Activated T-cell treated with anti-CD3 and anti-CD28 coated beads, Interleukin-2, amount 50 U/mL, for 48 hours (primary cell): ENCODE results near the gene GABRR1.

Experiments used
- DNase-seq, 2 experiments: peaks; one replicate each; pipeline ENCODE4 v3.0.0-alpha.2; 2020

GABRR1 gene

DNA sequence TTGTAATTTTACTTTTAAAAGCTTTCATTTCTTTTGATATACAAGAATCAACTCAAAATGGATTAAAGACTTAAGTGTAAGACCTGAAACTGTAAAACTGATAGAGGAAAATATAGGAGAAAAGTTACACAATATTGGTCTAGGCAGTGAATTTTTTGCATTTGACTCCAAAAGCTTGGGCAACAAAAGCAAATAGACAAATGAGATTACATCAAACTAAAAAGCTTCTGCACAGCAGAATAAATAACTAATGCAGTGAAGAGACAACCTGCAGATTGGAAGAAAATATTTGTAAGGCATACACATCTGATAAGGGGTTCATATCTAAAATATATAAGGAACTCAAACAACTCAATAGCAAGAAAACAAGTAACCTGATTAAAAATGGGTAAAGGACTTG is 3.0 kb downstream of the GABRR1 start:
- no peak for DNase-seq

DNA sequence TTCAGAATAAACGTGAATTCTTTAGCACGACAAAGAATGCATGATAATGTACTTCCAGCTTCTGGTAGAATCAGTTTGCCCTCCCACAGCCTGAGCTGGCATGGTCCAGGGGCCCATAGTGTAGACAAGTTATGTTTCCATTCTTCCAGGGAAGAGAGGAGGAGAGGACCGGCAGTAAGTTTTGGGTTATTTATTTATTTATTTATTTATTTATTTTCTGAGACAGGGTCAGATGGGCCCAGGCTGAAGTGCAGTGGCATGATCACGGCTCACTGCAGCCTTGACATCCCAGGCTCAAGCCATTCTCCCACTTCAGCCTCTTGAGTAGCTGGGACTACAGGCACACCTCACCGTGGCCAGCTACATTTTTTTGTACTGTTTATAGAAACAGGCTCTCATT is 4.7 kb downstream of the GABRR1 start:
- DNase-seq = no peak

DNA sequence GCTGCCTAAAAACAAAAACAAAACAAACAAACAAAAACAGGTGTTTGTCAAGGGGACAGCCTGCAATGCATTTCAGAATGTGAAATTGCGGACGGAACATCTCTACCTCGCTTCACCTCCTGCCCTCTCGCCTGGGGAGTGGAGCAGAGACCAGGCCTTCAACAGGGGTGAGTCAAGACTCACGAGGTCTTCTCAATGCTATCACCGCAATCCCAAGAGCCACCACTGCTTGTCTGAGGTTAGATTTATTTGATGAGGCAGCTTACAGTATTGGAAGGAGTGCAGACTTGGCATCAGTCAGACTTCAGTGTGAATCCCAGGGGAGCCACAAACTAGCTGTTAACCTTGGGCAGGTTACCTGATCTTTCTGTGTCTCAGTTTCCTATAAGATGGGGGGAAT is 7.7 kb downstream of the GABRR1 start:
- no peak for DNase-seq

DNA sequence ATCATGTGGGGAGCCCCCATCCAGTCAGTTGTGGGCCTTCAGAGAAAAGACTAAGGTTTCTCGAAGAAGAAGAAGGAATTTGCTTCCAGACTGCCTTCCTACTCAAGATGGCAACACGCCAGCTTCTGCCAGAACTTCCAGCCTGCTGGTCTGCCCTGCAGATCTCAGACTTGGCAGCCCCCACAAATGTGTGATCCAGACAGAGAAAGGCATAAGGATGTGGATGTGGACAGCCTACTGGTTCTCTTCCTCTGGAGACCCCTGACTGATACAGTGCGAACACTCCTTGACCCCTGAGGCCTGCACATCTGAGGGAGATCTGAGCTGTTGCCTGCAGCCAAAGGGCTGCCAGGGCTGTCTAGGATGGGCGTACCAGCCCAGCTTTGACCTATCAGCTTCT is 8.6 kb downstream of the GABRR1 start:
- no peak for DNase-seq

DNA sequence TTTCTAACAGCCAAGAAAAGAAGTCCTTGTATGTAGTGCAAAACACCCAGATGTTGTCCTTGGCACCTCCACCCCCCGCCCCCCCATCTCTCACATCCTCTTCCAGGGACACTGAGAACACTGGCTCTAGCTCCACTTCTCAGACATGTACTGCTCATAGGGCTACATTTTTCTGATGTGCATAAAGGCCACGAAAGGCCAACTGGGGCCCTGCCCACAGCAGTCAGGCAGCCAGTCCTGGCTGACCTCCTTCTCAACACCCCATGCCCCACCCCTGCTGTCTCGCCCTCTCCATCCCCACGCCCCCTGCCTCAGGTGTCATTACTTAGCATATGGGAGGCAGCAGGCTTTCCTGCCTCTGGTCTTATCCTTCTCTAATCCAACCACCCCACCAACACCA is 11.3 kb downstream of the GABRR1 start:
- no peak for DNase-seq

DNA sequence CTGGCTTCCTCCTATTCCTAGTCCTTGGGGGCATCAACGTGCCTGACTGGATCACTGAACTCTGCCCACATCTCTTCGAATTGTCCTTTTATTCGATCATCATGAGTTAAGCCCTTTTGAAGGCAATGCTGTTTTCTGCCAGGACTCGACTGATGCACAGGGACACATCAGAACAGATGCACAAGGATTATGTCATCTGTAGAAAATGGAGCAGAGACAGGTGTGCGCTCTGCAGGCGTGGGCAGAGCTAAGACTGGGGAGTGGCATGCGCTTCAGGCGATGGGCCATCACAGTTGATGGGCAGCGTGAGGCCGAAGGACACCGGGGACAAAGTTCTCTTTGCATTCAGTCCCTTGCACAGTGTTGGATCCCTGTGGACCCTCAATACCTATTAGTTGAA is 13.1 kb downstream of the GABRR1 start:
- no peak for DNase-seq

DNA sequence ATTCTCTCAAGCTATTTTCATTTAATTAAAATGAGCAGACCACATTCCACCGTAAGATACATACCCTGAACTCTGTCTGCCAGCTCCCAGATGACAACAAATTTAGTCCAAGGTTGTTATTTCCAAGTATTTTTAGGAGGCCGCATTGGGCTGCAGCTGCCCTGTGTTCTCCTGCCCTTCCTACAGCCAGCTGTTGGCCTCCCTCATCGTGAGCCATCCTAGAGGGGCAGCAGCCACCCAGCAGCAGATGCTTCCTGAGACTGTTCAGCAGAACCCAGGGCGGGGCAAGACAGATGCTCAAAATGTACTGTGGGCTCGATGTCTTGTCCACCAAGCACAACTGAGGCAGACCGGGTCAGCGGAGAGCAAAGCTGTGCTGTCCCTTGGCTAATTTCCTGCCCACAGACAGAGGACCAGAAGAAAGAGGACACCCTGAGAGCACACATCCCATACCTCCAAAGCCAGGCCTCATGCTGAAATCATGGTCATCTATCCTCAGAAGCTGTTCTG is 16.4 kb downstream of the GABRR1 start:
- no peak for DNase-seq

DNA sequence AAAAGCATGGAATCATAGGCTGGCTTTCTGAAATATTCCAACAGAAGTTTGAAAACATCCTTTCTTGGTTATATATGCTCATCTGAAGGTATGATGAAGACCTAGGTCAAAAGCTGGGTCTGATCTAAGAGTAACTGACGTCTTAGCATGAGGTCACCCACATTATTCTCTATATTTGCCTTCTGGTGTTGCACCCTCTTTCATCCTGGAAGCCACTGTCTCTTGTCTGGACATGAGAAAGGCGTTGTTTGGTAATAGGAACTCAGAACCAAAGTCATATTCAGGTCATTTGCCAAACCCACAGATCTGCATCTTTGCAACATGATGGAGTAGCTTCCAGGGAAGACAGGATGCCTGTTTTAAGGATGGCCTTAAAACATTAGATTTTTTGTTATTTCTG is 17.6 kb downstream of the GABRR1 start:
- no peak for DNase-seq

DNA sequence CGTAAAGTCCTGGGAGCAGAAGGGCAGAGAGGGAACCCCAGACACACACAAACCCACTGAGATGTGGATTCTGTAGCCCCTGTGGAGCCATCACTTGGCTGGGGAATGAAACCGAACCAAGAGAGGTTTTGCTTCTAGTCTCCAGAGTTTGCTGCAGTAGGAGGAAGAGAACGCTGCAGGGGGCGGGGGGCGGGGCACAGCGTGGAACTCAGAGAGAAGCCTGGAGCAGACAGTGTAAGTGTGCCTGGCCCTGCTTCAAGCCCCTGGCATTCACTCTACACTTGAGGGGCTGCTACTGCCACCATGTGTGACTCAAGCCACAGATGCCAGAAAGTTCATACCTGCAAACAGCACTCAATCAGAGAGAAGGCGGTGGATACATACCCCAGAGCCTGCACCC is 18.9 kb downstream of the GABRR1 start:
- DNase-seq = no peak

DNA sequence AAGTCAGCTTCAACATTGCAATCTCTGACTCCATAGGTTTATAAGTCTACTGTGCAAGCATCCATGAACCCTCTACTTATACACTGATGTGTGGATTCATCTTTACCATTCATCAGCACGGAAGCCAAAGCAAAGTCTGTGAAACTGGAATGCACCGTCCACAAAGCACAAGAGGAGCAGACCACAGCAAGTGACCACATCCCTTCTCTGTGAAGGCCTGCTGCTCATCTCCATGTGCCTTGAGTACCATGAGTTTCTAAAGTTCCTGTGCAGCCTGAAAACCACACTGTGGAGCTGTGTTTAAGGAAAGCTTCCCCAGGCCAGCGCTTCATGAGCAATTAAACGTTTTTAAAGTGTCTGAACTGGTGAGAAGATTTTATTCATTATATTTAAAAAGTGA is 20.0 kb downstream of the GABRR1 start:
- DNase-seq = no peak

DNA sequence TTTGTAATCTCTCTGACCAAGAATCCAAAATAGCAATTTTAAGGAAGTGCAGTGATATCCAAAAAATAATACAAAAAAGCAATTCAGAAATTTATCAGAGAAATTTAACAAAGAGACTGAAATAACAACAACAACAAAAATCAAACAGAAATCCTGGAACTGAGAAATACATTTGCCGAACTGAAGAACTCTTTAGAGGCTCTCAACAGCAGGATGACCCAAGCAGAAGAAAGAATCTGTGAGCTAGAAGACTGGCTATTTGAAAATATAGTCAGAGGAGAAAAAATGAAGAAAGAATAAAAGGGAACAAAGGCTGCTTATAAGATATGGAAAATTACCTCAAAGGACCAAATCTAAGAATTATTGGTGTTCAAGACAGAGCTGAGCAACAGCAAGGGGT is 22.6 kb downstream of the GABRR1 start:
- DNase-seq = no peak

DNA sequence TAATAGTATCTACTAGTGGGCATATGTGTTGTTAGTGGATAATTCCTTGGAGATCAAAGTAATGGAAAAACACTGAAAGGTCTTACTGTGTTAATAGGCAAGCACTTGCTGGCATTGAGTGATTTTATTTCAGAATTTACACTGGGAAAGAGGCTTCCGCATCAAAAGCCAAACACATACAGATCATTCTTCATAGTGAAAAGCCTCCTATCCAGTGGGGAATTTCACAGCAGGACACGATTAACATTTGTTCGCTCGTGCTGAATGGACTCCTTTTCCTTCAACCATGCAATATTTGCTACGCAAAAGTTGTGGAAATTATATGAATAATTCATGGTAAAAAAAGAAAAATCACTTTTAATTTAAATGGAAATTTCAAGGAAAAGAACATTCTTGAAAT is 26.4 kb downstream of the GABRR1 start:
- no peak for DNase-seq

DNA sequence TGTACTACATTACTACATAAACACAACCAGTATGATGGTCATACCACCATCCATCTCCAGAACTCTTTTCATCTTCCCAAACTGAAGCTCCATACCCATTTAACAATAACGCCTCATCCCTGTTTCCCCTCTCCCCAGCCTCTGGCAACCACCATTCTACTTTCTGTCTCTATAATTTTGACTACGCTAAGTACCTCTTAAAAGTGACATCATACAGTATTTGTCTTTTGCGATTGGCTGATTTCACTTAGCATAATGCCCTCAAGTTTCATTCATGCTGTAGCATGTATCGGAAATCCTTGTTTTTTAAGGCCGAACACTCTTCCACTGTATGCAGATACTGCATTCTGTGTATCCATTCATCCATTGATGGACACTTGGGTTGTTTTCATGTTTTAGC is 29.7 kb downstream of the GABRR1 start:
- no peak for DNase-seq

DNA sequence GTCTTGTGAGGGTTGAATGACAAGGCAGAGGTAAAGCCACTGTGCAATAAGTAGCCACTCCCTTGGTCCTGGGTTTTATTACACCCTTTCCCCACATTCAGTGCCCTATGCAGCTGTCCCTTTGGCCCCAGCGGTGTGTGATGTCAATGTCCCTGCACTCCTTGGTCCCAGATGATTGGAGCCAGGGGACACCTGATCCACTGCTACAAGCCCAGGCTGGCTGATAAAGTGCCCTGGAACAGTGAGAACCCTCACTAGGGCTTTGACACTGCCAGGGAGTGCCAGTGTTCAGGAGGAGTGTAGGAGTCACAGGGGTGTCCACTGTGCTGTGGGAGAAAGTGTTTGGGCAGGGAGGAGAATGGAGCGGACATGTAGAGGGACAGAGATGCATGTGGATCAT is 30.4 kb downstream of the GABRR1 start:
- no peak for DNase-seq

DNA sequence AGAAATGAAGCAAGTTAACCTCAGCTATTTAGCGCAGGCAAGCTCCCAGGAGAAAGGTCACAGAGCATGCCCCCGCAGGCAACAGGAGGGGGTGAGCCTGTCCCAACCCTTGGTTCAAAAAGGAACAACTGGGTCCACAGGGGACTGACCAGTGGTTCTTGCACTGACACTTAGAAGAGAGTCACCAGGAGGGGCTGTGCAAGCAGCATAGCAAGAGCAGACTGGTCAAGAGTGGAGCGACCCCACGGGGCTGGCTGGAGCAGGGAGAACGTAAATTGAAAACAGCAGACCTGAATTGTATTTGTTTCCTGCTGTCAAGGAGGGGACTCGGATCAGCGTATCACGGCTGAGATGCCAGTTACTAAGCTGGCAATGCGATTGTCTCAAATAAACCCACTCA is 32.8 kb downstream of the GABRR1 start:
- DNase-seq = no peak

DNA sequence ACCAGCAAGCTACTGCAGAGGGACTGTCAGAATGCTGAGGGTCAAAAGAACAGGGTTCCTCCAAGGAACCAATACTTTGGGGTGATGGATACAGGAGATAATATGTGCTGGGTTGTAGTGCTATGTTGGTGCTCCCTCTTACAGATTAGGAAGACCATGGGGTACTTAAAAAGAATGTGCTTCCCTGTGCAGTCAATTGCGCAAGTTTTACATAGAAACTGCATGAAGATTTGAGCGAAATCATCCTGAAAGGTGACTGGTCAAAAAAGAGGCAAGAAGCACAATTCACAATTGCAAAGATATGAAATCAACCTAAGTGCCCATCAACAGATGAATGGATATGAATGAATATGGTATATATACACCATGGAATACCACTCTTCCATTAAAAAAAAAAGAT is 33.9 kb downstream of the GABRR1 start:
- no peak for DNase-seq

DNA sequence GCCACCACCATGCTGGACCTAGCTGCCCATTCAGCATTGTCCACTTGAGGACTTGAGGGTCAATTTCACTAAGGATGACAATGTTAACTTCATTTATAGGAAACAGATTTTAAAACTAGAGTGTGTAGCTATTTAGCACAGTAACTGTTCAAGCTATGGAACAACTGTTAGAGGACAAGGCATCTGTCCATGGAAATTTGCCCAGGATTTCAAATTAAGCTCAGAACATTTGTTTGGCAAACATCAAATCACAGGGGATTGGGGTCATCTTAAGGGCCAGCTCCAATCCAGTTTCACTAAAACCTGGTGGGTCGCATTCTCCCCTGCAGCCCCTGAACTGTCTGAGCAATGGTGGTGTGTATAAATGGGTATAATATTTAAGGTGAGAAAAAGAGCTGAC is 36.2 kb downstream of the GABRR1 start:
- DNase-seq = no peak

DNA sequence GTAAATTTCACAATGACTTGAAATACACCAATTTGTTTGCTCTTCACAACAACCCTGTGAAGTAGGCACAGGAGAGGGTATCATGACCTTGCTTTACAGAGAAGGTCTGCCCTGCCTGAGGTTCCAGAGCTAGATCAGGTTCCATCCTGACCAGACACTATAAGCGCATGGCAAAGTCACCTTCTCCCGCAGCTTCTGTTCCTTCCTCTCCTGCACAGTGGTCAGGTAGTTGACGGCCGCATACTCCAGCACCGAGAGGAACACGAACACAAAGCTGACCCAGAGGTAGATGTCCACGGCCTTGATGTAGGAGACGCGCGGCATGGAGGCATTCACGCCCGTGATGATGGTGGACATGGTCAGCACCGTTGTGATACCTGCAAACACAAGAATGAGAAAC is 37.0 kb downstream of the GABRR1 start:
- DNase-seq = no peak

DNA sequence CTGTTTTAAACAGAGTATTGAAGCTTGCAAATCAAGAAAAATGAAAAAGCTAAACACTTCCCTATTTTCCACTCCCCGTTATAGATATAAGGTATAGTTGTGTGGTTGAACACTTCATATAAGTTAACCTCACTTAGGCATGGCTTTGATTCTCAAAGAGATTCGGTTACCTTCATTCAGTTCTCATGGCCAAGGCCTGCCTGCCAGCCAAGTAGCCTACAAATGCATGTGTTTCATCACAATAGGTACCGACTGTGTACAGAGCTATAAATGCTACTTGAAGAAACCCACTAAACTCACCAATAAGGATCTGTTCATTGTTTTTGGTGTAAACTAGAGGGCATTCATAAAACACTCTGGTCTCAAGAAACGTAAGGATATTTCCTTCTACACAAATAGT is 43.5 kb downstream of the GABRR1 start:
- DNase-seq = no peak

DNA sequence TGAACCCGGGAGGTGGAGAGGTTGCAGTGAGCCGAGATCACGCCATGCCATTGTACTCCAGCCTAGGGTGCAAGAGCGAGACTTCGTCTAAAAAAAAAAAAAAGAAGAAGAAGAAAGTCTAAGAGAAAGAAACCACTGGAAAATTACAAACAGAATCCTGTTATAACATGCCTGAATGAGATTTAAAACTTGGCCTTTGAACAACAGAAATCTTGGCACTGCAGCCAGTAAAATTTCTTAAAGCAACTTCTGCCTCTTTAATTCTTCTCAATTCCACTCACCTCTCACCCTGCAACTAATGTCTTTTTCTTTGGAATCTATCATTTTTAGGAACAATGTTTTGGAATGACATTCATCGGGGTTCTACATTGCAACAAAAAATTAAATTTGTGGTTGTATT is 45.0 kb downstream of the GABRR1 start:
- no peak for DNase-seq

DNA sequence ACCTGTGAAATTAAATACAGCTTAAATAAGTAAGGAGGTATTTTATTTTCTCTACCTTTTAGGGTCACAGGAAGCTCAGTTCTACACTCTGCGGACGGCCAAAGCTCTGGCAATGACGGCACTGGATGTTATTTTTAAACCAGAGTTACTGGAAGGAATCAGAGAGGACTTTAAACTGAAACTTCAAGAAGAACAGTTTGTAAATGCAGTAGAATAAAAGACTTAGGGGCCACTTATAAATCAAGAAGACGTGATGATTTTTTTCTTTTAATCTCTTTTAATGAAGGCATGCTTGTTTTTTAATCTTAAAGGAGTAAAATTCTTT is 55.1 kb downstream of the GABRR1 start:
- no peak for DNase-seq

DNA sequence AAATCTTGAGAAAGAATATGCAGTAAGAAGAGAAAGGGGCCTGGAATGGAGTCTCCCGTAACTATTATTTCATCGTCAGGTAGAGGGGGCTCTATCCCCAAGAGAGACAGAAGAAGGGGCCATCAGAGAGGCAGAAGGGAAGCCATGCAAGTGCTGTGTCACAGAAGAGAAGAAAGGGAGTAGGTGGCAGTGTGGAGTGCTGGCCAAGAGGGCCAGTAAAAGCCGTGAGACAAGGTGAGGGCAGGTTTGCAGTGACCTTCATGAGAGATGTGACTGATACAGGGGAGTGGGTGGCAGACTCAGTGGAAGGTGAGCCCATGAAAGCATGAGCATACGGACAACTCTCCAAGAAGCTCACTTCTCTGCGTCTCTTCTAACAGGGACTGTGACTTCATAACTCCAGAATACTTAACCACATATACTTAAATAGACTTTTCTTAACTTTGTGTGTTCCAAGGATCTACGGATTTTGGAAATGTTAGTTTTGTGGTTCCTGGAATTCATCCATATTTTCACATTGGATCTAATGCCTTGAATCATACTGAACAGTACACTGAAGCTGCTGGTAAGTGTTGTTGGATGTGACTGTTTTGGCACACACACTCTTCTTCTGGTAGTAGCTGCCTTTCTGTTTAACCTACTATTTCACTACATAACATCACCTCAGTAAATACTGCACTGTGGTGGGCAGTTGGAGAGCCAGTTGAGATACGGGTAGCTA is 55.7 kb downstream of the GABRR1 start:
- DNase-seq = no peak

DNA sequence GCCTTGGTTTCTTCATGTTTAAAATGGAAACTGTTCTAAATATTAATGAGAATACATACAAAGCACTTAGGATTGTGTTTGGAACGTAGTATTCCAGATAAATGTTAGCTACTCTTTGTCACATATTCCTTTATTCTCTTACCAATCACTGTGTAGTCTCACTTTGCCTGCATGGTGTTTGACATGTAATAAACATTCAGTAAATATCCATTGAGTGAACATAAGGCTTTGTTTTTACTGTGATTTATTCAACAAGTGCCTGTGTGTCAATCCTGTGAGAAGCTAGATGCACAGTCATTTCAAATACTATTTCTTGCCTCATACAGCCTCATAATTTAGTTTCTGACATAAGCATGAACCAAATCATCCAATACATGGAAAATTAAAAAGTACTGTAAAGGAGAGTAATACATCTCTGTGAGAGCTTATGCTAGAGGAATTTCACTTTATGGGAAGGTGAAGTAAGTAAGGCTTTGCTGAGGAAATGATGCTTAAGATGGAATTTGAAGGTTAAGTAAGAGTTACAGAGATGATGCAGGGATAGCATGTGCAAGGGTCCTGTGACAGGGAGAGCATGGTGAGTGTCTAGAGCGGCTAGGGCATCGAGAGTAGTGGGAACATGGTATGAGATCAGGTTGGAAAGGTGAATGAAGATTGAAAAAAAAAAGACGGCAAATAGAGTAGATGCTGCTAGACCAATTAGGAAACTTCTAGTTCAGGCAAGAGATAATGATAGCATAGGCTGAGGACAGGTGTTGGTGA is 56.6 kb downstream of the GABRR1 start:
- no peak for DNase-seq

DNA sequence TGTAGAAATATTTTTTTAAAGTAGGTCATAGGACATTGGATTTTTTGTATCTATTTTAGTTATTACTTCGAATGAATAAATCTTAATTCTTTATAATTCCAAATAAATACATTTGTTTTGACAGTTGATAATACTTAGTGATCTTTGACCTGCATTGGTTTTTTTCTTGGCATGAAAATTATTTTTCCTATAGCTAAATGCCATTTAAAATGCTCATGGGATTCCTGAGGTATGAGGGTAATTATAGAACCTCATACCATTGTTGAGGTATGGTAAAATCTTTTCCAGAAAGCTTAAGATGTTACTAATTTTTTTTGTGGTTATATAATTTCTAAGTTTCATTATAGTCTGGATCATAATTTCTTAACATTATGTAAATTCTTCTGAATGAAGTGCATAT is 63.0 kb downstream of the GABRR1 start:
- no peak for DNase-seq
